GM21360 (cell line): ENCODE results near the gene APOL1.
"Not testable (repeated sequence)": the region's sequence is repeated elsewhere in the genome, so short reads cannot be mapped to it uniquely, and the experiment has no call there.

Experiments
- ATAC-seq: cut with Tn5 transposase; IDR thresholded peaks from one replicate; pipeline ENCODE4 v1.9.1; 2021; ENCODE audit warnings: mild to moderate bottlenecking, moderate library complexity; ENCODE audit not compliant: unreplicated experiment

The APOL1 gene

GRCh38 chr22:36252754-36253522, at the start of gene APOL1:
APOL1 (plus strand) TSS chr22:36253133; CDS start chr22:36254956, 1,823 bp downstream.
- no peak for ATAC-seq

GRCh38 chr22:36203441-36203840, 49.5 kb upstream of the APOL1 start:
- not testable (repeated sequence) for ATAC-seq

- no peak for ATAC-seq
These were observed 48.8 kb upstream of the APOL1 start for GRCh38 chr22:36204001-36204631.

GRCh38 chr22:36204632-36205015, 48.3 kb upstream of the APOL1 start:
- no peak for ATAC-seq

GRCh38 chr22:36205573-36205972, 47.4 kb upstream of the APOL1 start:
- not testable (repeated sequence) for ATAC-seq

- no peak for ATAC-seq
These were observed 46.7 kb upstream of the APOL1 start for GRCh38 chr22:36206255-36206654.

GRCh38 chr22:36208162-36208765, 44.7 kb upstream of the APOL1 start:
- ATAC-seq: no peak

- ATAC-seq: no peak
These were observed 44.0 kb upstream of the APOL1 start for GRCh38 chr22:36208914-36209313.

GRCh38 chr22:36209488-36209908, 43.4 kb upstream of the APOL1 start:
- not testable (repeated sequence) for ATAC-seq

- ATAC-seq: no peak
These were observed 42.7 kb upstream of the APOL1 start for GRCh38 chr22:36210224-36210623.

GRCh38 chr22:36211237-36211861, 41.6 kb upstream of the APOL1 start:
- ATAC-seq: no peak

GRCh38 chr22:36212901-36213300, 40.0 kb upstream of the APOL1 start:
- ATAC-seq: no peak

- no peak for ATAC-seq
These were observed 39.3 kb upstream of the APOL1 start for GRCh38 chr22:36213586-36213985.

GRCh38 chr22:36215981-36216380, 37.0 kb upstream of the APOL1 start:
- no peak for ATAC-seq

GRCh38 chr22:36218648-36219193, 34.2 kb upstream of the APOL1 start:
- ATAC-seq: no peak

- ATAC-seq: no peak
These were observed 32.4 kb upstream of the APOL1 start for GRCh38 chr22:36220451-36220921.

GRCh38 chr22:36221799-36222751, 30.9 kb upstream of the APOL1 start:
- ATAC-seq: no peak

- no peak for ATAC-seq
These were observed 30.0 kb upstream of the APOL1 start for GRCh38 chr22:36222887-36223450.

GRCh38 chr22:36223504-36223903, 29.4 kb upstream of the APOL1 start:
- ATAC-seq: no peak

- no peak for ATAC-seq
These were observed 28.7 kb upstream of the APOL1 start for GRCh38 chr22:36224245-36224644.
